ENCODE measurements around the gene SLIT1. TPM values are rescaled to one million over a fixed set of nuclear protein-coding genes. Genes with fewer than 3 reads are reported as not detected.

Gene SLIT1
- total RNA-seq, 4 donors from 2014 or later, result 0.35 to 0.49 TPM; not detected in 2

DNA sequence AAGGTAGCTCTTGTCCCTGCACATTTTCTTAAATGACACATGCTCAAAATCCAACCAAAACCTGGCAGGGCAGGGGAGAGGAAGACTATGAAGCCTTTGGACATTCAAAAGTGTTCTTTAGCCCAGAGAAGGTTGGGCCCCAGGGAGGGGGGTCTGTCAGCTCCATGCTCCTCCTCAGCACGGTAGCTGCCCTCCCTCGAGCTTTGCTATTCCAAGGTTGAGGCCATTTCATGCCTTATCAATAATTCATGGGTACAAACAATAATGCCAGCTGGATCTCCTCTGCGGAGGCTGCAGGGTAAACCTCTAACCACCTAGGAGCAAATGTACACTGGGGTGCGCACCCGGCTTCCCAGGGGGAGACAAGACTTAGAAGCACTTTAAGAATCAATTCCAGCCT lies 61.5 kb downstream of the SLIT1 start:
- DNase-seq, result no peak
- intact Hi-C loops (cut with DNase I; ENCODE audit: low total_unique reads), result no loop called here
- no peak overlapping the region for H3K27ac ChIP-seq
- TF ChIP-seq POLR2A (IDR thresholded peaks at IDR 0.05), result no peak
- TF ChIP-seq, protein P1, sequence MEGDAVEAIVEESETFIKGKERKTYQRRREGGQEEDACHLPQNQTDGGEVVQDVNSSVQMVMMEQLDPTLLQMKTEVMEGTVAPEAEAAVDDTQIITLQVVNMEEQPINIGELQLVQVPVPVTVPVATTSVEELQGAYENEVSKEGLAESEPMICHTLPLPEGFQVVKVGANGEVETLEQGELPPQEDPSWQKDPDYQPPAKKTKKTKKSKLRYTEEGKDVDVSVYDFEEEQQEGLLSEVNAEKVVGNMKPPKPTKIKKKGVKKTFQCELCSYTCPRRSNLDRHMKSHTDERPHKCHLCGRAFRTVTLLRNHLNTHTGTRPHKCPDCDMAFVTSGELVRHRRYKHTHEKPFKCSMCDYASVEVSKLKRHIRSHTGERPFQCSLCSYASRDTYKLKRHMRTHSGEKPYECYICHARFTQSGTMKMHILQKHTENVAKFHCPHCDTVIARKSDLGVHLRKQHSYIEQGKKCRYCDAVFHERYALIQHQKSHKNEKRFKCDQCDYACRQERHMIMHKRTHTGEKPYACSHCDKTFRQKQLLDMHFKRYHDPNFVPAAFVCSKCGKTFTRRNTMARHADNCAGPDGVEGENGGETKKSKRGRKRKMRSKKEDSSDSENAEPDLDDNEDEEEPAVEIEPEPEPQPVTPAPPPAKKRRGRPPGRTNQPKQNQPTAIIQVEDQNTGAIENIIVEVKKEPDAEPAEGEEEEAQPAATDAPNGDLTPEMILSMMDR (IDR thresholded peaks at IDR 0.05), result no peak
- H3K27me3 ChIP-seq, result no peaks in the 10 kb centered on the region
- no peak overlapping the region for H3K4me3 ChIP-seq
- no peaks in the 10 kb centered on the region for H3K36me3 ChIP-seq
- no peaks in the 10 kb centered on the region for H3K4me1 ChIP-seq
- H3K9me3 ChIP-seq, result no peaks in the 10 kb centered on the region

DNA sequence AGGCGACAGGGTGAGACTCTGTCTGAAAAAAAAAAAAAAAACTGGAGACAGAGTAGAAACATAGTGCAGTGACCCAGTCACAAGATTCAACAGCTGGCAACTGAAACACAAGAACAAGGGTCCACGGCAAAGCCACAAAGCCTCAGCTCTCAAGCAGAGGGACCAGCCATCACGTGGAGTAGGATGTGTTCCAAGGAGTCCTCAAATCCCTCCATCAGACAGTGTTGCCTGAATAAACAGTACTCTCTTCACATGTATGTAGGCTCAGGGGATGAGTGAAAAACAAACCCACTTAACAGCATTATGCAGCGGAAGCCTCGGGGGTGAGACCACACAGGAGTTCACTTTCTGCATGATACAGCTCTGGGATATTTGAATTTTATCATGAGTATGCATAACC lies 62.0 kb downstream of the SLIT1 start:
- no peaks in the 10 kb centered on the region for H3K36me3 ChIP-seq

DNA sequence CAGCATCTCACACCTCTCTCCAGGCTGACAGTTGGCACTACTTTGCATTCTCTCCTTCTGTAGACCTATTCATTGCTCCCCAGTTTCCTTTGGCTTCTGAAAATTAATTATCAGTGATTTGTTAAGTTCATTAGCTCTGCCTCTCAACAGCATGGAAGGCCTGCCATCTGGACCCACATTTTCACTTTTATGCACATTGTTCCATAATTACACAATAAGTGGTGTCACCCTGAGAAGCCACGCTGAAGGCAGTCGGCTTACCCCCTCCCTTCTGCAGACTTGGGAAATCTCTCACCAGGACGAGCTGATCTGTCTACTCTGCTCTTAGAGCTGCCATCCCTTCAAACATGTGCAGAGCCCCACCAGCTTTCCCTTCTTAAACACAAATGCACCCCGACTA lies 64.7 kb downstream of the SLIT1 start:
- intact Hi-C loops (cut with DNase I; ENCODE audit: low total_unique reads), result no loop called here
- Histone ChIP-seq H3K4me3 (no peak overlapping the region), H3K36me3 (no peaks in the 10 kb centered on the region), H3K9me3 (no peaks in the 10 kb centered on the region), H3K27ac (no peak overlapping the region), H3K27me3 (no peaks in the 10 kb centered on the region), H3K4me1 (no peaks in the 10 kb centered on the region)
- no peak for DNase-seq
- TF ChIP-seq POLR2A (IDR thresholded peaks at IDR 0.05), result no peak
- TF ChIP-seq, protein P1 (IDR thresholded peaks at IDR 0.05), result no peak

More for the DNA sequence above, 62.0 kb downstream of the SLIT1 start:
- H3K27me3 ChIP-seq, result no peaks in the 10 kb centered on the region
- no peak overlapping the region for H3K27ac ChIP-seq
- no peaks in the 10 kb centered on the region for H3K4me1 ChIP-seq
- TF ChIP-seq, protein P1 (IDR thresholded peaks at IDR 0.05), result no peak
- no peak for TF ChIP-seq POLR2A (IDR thresholded peaks at IDR 0.05)
- intact Hi-C loops (cut with DNase I; ENCODE audit: low total_unique reads), result no loop called here
- DNase-seq, result no peak
- H3K9me3 ChIP-seq, result no peaks in the 10 kb centered on the region
- H3K4me3 ChIP-seq, result no peak overlapping the region

DNA sequence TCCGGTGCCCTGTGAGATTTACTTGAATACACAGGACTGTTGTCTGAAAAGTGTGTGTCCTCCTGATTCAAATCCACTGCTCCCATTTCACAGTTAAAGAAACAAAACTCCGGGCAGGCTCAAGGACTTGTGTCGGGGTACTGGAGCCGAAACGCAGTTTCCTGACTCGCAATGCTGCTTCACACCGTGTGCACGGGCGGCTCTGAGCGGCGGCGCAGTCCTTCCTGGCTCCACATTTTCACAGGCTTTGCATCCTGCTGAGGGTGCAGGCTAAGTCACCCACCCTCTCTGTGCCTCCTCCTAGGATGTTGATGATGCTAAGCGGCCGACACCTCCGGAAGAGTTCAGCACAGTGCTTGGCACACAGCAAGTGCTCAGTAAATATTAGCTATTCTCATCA lies 65.4 kb downstream of the SLIT1 start:
- no peak for TF ChIP-seq POLR2A (IDR thresholded peaks at IDR 0.05)
- TF ChIP-seq, protein P1 (IDR thresholded peaks at IDR 0.05), result no peak
- H3K4me3 ChIP-seq, result no peak overlapping the region
- H3K4me1 ChIP-seq, result no peaks in the 10 kb centered on the region
- H3K27ac ChIP-seq, result no peak overlapping the region
- no peaks in the 10 kb centered on the region for H3K36me3 ChIP-seq
- H3K27me3 ChIP-seq, result no peaks in the 10 kb centered on the region
- intact Hi-C loops (cut with DNase I; ENCODE audit: low total_unique reads), result no loop called here
- no peaks in the 10 kb centered on the region for H3K9me3 ChIP-seq
- DNase-seq, result no peak

DNA sequence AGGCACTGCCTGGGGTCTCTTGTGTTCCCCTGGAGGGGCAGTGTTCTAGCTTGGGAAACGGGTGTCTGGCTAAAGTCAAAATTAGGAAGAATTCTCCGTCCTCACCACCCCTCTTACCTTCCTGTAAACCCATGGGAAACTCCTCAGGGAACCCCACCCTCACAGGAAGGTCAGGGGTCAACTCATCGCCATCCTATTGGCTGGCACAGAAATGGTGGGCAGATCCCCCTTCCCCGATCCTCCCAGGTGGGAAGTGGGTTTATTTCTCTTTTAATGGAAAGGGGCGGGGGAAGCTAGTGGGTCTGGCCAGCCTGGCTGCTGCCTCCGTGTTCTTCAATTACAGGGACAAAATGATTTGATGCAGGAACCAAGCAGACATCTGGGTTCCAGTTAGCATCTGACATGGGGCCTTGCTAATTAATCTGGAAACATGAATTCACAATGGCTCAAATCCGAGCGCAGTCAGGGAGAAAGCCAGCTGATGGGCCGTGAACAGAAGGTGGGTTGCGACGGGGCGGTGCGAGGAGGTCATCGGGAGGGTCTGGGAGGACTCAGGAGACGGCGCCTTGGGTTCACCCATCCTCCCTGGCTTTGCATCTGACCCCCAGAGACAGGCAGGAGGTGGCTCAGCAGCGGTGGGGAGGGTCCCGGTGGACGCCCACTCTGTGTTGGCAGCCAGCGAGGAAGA lies 66.6 kb downstream of the SLIT1 start:
- intact Hi-C loops (cut with DNase I; ENCODE audit: low total_unique reads), result no loop called here
- H3K27ac ChIP-seq, result no peak overlapping the region
- H3K27me3 ChIP-seq, result no peaks in the 10 kb centered on the region
- no peaks in the 10 kb centered on the region for H3K4me1 ChIP-seq
- DNase-seq, result no peak
- no peak for TF ChIP-seq POLR2A (IDR thresholded peaks at IDR 0.05)
- TF ChIP-seq, protein P1 (IDR thresholded peaks at IDR 0.05), result no peak
- no peaks in the 10 kb centered on the region for H3K9me3 ChIP-seq
- no peak overlapping the region for H3K4me3 ChIP-seq
- no peaks in the 10 kb centered on the region for H3K36me3 ChIP-seq

All from uterus (tissue), 4 donors.